Heart left ventricle (tissue), 16 donors: ENCODE data around the gene TTC22. TPM values are rescaled to one million over a fixed set of nuclear protein-coding genes. Genes with fewer than 3 reads are reported as not detected.

Experiments
- ATAC-seq, 4 donors: fragments of 200-7000 bp; cut with Tn5 transposase; one replicate each; pipeline ENCODE4 v1.9.1; 2020 to 2022; ENCODE audit warnings: moderate library complexity in 4 of 4, mild to moderate bottlenecking in 3 of 4, moderate number of reproducible peaks in 1 of 4
- DNase-seq, 5 donors: peaks; one replicate each; pipeline ENCODE4 v3.0.0-alpha.2; 2020
- H3K27ac ChIP-seq, 12 donors: fragments of 200-600 bp; sonication (generic) in 4 of 12; one replicate each; pipeline versions ENCODE4 v1.5.0 to v1.8.0; 2016 to 2022; ENCODE audit warnings: mild to moderate bottlenecking in 2 of 12
- H3K27me3 ChIP-seq, 9 donors: fragments of 200-600 bp; sonication (generic) in 2 of 9; one replicate each; pipeline versions ENCODE4 v1.5.1 to v1.8.0; 2016 to 2022; ENCODE audit warnings: mild to moderate bottlenecking in 3 of 9
- H3K36me3 ChIP-seq, 9 donors: fragments of 200-600 bp; sonication (generic) in 2 of 9; one replicate each; pipeline versions ENCODE4 v1.5.0 to v1.8.0; 2018 to 2022; ENCODE audit warnings: mild to moderate bottlenecking in 2 of 9
- H3K4me1 ChIP-seq, 12 donors: fragments of 200-600 bp; sonication (generic) in 4 of 12; one replicate each; pipeline versions ENCODE4 v1.5.0 to v1.8.0; 2016 to 2022; ENCODE audit warnings: mild to moderate bottlenecking in 3 of 12
- H3K4me3 ChIP-seq, 12 donors: fragments of 200-600 bp; sonication (generic) in 4 of 12; one replicate each; pipeline versions ENCODE4 v1.5.0 to v1.8.0; 2017 to 2022; ENCODE audit warnings: mild to moderate bottlenecking in 9 of 12, moderate library complexity in 4 of 12
- H3K9me3 ChIP-seq, 12 donors: fragments of 200-600 bp; sonication (generic) in 4 of 12; one replicate each; pipeline versions ENCODE4 v1.5.0 to v1.8.0; 2016 to 2022; ENCODE audit warnings: mild to moderate bottlenecking in 1 of 12
- POLR2A ChIP-seq, 2 donors: fragments of 450-650 bp; IDR thresholded peaks; one replicate each; pipeline ENCODE4 v1.6.1; 2017; ENCODE audit warnings: antibody characterized with exemption in 2 of 2, mild to moderate bottlenecking in 2 of 2, moderate library complexity in 2 of 2
- WGBS, 4 donors: extraction: QIAGEN DNeasy Blood & Tissue Kit in 2 of 4; methylation state at CpG; one replicate each; pipeline versions ENCODE4 v1.1.5 to v1.1.7; 2013 to 2018; 5-methylcytosine and 5-hydroxymethylcytosine counted together
- intact Hi-C, 10 donors: fragments of 100-400 bp; cut with DNase I; formaldehyde crosslinking; loops; one replicate each; pipeline versions ENCODE4 v1.11.1 to v1.14.2; 2022
- polyA plus RNA-seq, 2 donors: library from polyadenylated mRNA; stranded (reverse); fragments of 200-250 nt; gene quantifications; one replicate each; pipeline ENCODE4 v1.2.3, GENCODE V29; 2013
- total RNA-seq, 9 donors: library from RNA; depleted of rRNA in 2 of 9; stranded (reverse); fragments of >200 nt in 2 of 9; fragmentation: NEBNext Ultra II Directional in 3 of 9; extraction: Animal tissue kit (Norgen Biotek cat#: 25700) in 3 of 9; gene quantifications; one replicate each; pipeline versions ENCODE4 v1.1.0 to v1.2.4, GENCODE V29; 2016 to 2023
- TF ChIP-seq, protein P1 (sequence below), 12 donors: fragments of 200-600 bp; sonication (generic) in 4 of 12; IDR thresholded peaks; one replicate each; pipeline versions ENCODE4 v1.5.0 to v1.8.0; 2018 to 2022; ENCODE audit warnings: antibody characterized with exemption in 12 of 12, mild to moderate bottlenecking in 5 of 12
- donor health status: ischemic (EF 13 %, LVEDD 7.1; RV severe dilation, severe dysfunction).
- donor health status: healthy with polysubstance abuse.
- donor health status: DM: no; HTN: yes; CAD: no.
- donor health status: DM: no; HTN: no; CAD: no.
- donor health status: ischemic (EF 25% LVEDD 6.9; RV normal size, moderate dysfunction).
- donor health status: ischemic (EF 25% LVEDD 5.7; RV mildly dilated, moderate dysfunction).
- donor health status: healthy.
- donor health status: DM: yes; HTN: yes; CAD: no.
- donor health status: ischemic (EF 35%, LVEDD 5.7; RV mildly dilated, moderate dysfunction).
- donor health status: nonischemic (EF 11% LVEDD 7.7; RV severe dilation, severe dysfunction).
- donor health status: DM: yes; HTN: yes; CAD: no.
- donor health status: PGD.
- donor health status: ischemic (EF 29% LVEDD 5.4; RV normal size, mild dysfunction).
- donor health status: nonischemic (EF 23%, LVEDD 6.1; RV moderate dilation, normal function).

Gene TTC22
- total and polyA plus RNA-seq, 11 donors, result 0.06 to 2.5 (median 0.25) TPM; not detected in 2

DNA sequence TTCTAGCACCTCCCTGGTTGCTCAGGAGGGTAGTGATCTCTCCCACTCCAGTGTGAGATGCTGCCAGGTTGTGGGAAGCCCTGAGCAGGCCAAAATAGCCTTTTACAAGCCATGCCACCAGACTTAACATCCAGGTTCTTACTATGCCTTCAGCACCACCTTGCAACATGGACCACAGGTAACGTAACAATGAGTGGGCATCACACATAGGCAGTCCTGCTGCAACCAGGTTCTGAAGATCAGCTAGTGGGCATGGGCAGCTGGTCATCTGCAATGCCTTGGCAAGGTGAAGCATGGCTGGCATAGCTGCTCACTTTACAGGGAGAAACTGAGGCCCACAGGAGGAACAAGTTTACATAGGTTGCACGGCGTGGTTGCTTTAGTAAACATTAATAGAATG, 45.2 kb upstream of the TTC22 start:
- H3K4me3 ChIP-seq, result no peak overlapping the region
- peaks cover 0 to 6% (median 0%) of the 10 kb centered on the region in 12 donors for H3K4me1 ChIP-seq
- ATAC-seq (no peak), DNase-seq (no peak)
- no peak for TF ChIP-seq POLR2A (IDR thresholded peaks at IDR 0.05)
- TF ChIP-seq, protein P1, sequence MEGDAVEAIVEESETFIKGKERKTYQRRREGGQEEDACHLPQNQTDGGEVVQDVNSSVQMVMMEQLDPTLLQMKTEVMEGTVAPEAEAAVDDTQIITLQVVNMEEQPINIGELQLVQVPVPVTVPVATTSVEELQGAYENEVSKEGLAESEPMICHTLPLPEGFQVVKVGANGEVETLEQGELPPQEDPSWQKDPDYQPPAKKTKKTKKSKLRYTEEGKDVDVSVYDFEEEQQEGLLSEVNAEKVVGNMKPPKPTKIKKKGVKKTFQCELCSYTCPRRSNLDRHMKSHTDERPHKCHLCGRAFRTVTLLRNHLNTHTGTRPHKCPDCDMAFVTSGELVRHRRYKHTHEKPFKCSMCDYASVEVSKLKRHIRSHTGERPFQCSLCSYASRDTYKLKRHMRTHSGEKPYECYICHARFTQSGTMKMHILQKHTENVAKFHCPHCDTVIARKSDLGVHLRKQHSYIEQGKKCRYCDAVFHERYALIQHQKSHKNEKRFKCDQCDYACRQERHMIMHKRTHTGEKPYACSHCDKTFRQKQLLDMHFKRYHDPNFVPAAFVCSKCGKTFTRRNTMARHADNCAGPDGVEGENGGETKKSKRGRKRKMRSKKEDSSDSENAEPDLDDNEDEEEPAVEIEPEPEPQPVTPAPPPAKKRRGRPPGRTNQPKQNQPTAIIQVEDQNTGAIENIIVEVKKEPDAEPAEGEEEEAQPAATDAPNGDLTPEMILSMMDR (IDR thresholded peaks at IDR 0.05), result no peak
- peaks cover 0 to 4% (median 0%) of the 10 kb centered on the region in 12 donors for H3K9me3 ChIP-seq
- H3K27ac ChIP-seq, result no peak overlapping the region
- WGBS, 4 donors, result 96 to 100% (median 97%) methylated on average over 3 of the region's 3 CpGs
- H3K27me3 ChIP-seq, result no peaks in the 10 kb centered on the region
- intact Hi-C loops, result no loop called here
- H3K36me3 ChIP-seq, result peaks cover 0 to 7% (median 0%) of the 10 kb centered on the region in 9 donors

DNA sequence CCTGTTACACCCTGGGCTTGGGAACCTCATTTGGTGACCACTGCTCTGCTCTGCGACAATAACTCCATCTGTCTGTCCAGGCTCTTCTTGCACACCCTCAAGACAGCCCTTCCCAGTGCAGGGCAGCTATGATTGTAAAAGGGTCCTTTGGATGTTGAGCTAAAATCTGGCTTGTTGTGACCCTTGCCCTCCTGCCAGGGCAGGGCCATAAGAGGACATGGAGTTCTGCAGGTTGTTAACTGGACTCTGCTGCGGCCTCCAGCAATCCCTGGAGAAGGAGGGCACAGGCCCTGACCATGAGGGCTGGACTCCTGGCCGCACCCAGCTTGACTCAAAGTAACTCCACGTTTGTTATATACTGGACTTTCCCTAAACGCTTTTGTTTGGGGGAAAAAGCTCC, 44.6 kb upstream of the TTC22 start:
- Histone ChIP-seq H3K9me3 (peaks cover 0 to 4% (median 0%) of the 10 kb centered on the region in 12 donors), H3K27ac (no peak overlapping the region), H3K36me3 (peaks cover 0 to 2% (median 0%) of the 10 kb centered on the region in 9 donors), H3K4me3 (no peak overlapping the region), H3K27me3 (no peaks in the 10 kb centered on the region), H3K4me1 (peaks cover 0 to 6% (median 0%) of the 10 kb centered on the region in 12 donors)
- ATAC-seq (no peak), DNase-seq (no peak)
- intact Hi-C loops, result no loop called here
- 85 to 93% (median 92%) methylated on average over 5 of the region's 5 CpGs for WGBS, 4 donors
- TF ChIP-seq, protein P1 (IDR thresholded peaks at IDR 0.05), result no peak
- TF ChIP-seq POLR2A (IDR thresholded peaks at IDR 0.05), result no peak

DNA sequence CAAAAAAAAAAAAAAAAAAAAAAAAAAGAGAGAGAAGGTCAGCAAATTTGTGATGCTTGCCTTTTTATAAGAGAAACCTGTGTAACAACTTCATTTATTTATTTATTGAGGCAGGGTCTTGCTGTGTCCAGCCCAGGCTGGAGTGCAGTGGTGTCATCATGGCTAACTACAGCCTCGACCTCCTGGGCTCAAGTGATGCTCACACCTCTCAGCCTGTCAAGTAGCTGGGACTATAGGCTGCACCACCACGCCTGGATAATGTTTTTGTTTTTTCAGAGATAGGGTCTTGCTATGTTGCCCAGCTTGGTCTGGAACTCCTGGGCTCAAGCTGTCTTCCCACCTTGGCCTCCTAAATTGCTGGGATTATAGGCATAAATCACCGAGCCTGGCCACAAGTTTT, 43.4 kb upstream of the TTC22 start:
- TF ChIP-seq POLR2A (IDR thresholded peaks at IDR 0.05), result no peak
- TF ChIP-seq, protein P1 (IDR thresholded peaks at IDR 0.05), result no peak
- intact Hi-C loops, result no loop called here
- Histone ChIP-seq H3K4me3 (no peak overlapping the region), H3K9me3 (peaks cover 0 to 4% (median 0%) of the 10 kb centered on the region in 12 donors), H3K36me3 (no peaks in the 10 kb centered on the region), H3K4me1 (peaks cover 0 to 3% (median 0%) of the 10 kb centered on the region in 12 donors), H3K27me3 (no peaks in the 10 kb centered on the region), H3K27ac (no peak overlapping the region)
- no peak for DNase-seq
- ATAC-seq, result no peak
- WGBS, 4 donors, result 84 to 91% (median 88%) methylated on average over 3 of the region's 3 CpGs

DNA sequence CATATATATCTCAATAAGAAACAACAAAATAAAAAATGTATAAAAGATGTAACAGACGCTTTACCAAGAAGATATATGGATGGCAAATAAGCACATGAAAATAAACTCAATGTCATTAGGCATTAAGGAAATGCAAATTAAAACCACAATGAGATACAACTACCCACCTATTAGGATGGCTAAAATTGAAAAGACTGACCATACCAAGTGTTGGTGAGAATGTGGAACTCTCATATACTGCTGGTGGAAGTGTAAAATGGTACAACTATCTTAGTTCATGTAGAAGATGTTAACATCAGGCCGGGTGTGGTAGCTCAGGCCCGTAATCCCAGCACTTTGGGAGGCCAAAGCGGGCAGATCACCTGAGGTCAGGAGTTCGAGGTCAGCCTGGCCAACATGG, 42.3 kb upstream of the TTC22 start:
- Histone ChIP-seq H3K9me3 (peaks cover 0 to 4% (median 0%) of the 10 kb centered on the region in 12 donors), H3K36me3 (no peaks in the 10 kb centered on the region)

More for the DNA sequence above, 42.3 kb upstream of the TTC22 start:
- intact Hi-C loops, result no loop called here
- no peaks in the 10 kb centered on the region for H3K27me3 ChIP-seq
- H3K4me1 ChIP-seq, result no peaks in the 10 kb centered on the region
- no peak for TF ChIP-seq POLR2A (IDR thresholded peaks at IDR 0.05)
- TF ChIP-seq, protein P1 (IDR thresholded peaks at IDR 0.05), result no peak
- 75 to 91% (median 89%) methylated on average over 5 of the region's 5 CpGs for WGBS, 4 donors
- ATAC-seq (no peak), DNase-seq (no peak)
- no peak overlapping the region for H3K4me3 ChIP-seq
- no peak overlapping the region for H3K27ac ChIP-seq
